ENCODE measurements around the gene HIVEP1. TPM values are rescaled to one million over a fixed set of nuclear protein-coding genes. Genes with fewer than 3 reads are reported as not detected.

Gene HIVEP1
- total and polyA plus RNA-seq, 2 of the 8 experiments (the other 6 are each of a cell fraction or from before 2014, with no cell fraction given), result 22.6 to 23.1 TPM

DNA sequence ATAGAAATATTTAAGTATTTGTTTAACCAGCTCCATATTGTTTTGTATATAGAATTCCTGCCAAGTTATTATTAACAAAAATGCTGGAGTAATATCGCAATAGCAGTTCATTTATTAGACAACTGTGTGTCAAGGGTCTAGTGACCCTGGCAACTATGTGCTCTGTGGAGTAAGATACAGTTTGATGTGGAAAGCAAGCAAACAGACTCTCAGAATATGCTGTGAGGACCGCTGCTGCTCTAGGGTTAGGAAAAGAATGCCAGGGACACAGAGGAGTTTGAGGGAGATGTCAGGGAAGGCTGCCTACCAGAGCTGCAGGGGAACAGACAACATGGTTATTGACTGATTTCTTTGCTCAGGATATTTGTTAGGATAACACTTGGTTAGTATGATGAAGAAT, 71.2 kb downstream of the HIVEP1 start:
- Histone ChIP-seq H3K9me3 (ENCODE audit: insufficient read depth in 2 of 2, low read depth in 1 of 2, low read length in 1 of 2) (no peaks in the 10 kb centered on the region), H2BK15ac (ENCODE audit: low read length) (no peak overlapping the region), H3K36me3 (ENCODE audit: control insufficient read depth in 2 of 4, insufficient read depth in 4 of 4, low read length in 3 of 4) (no peaks in the 10 kb centered on the region), H3K79me2 (ENCODE audit: control insufficient read depth in 1 of 2, insufficient read depth in 2 of 2, low read length in 2 of 2) (peaks cover 0 to 95% of the 10 kb centered on the region in 2 experiments; a peak in 3 of 4 replicates), H2BK20ac (ENCODE audit: low read length) (no peak overlapping the region), H3K23ac (ENCODE audit: insufficient read length) (no peak overlapping the region), H3K79me1 (ENCODE audit: low read depth, low read length) (peaks cover 5% of the 10 kb centered on the region; the same call in 1 of the 2 replicates), H3K4ac (replicated peaks; ENCODE audit: insufficient read length, low read depth, low read length) (no peak overlapping the region), H2BK12ac (ENCODE audit: low read depth, low read length) (no peak overlapping the region), H3K27ac (ENCODE audit: low read depth, low read length) (no peak overlapping the region), H3K23me2 (ENCODE audit: low read depth, low read length) (no peaks in the 10 kb centered on the region), H4K8ac (ENCODE audit: extremely low read depth, insufficient read depth, low read length) (no peak overlapping the region), H3K4me2 (ENCODE audit: insufficient read depth in 1 of 2, low read depth in 2 of 2, low read length in 2 of 2) (no peak overlapping the region), H3K27me3 (replicated peaks in 1 of 4; ENCODE audit: control insufficient read depth in 3 of 4, extremely low read depth in 1 of 4, insufficient read depth in 3 of 4, low read length in 3 of 4) (no peaks in the 10 kb centered on the region), H4K20me1 (replicated peaks in 1 of 2; ENCODE audit: control insufficient read depth in 1 of 2, insufficient read depth in 2 of 2, low read length in 2 of 2) (peaks cover 4 to 11% of the 10 kb centered on the region in 2 experiments), H3K18ac (ENCODE audit: extremely low read depth, low read length) (no peak overlapping the region), H4K91ac (replicated peaks; ENCODE audit: insufficient read length, low read length) (no peak overlapping the region), H3K4me3 (ENCODE audit: extremely low read depth in 1 of 4, insufficient read depth in 2 of 4, low read depth in 3 of 4, low read length in 4 of 4) (no peak overlapping the region), H4K5ac (ENCODE audit: insufficient read length, low read depth, low read length) (no peak overlapping the region), H3K4me1 (replicated peaks in 1 of 4; ENCODE audit: control insufficient read depth in 3 of 4, insufficient read depth in 4 of 4, low read length in 3 of 4) (peaks cover 0 to 13% (median 8%) of the 10 kb centered on the region in 4 experiments; a peak in 4 of 7 replicates), H2AK5ac (ENCODE audit: low read depth, low read length) (no peak overlapping the region), H3K14ac (ENCODE audit: insufficient read length) (no peak overlapping the region), H2AFZ (ENCODE audit: low read length) (no peak overlapping the region), H3K56ac (replicated peaks; ENCODE audit: insufficient read length, low read depth, low read length) (no peak overlapping the region), H3K9ac (replicated peaks in 1 of 4; ENCODE audit: extremely low read depth in 1 of 4, low read depth in 3 of 4, low read length in 3 of 4) (no peak overlapping the region), H2BK5ac (ENCODE audit: low read depth, low read length) (no peak overlapping the region), H2BK120ac (replicated peaks; ENCODE audit: low read depth, low read length) (no peak overlapping the region)
- no peak for DNase-seq (ENCODE audit: low read depth in 1 of 2, low spot score in 2 of 2)
- no peak for FAIRE-seq
- CTCF ChIA-PET (ENCODE audit: partially characterized antibody), result interaction anchor here (1.0 to 1.1 kb wide), 3 partner anchors 9 to 41 kb away, joined by 3 read pairs; no protein-coding TSS in a partner anchor
- 82% methylated on average over 2 of the region's 2 CpGs; no CpG with 5 or more reads in 1 of the 2 experiments for WGBS, 2 experiments (ENCODE audit: extremely low coverage in 1 of 2, insufficient coverage in 1 of 2, insufficient read length in 1 of 2, insufficient replicate concordance in 2 of 2, low coverage in 1 of 2, low lambda C conversion rate in 2 of 2, missing lambda C conversion rate in 1 of 2)
- POLR2A ChIA-PET (ENCODE audit: partially characterized antibody), result no interaction called here
- TF ChIP-seq POLR2A (IDR thresholded peaks at IDR 0.05; ENCODE audit: control extremely low read depth in 1 of 2, low read depth in 2 of 2, low read length in 2 of 2) (no peak), TCF12 (IDR thresholded peaks at IDR 0.05; ENCODE audit: low read depth, low read length) (no peak), KDM5A (IDR thresholded peaks at IDR 0.05; ENCODE audit: low read length) (no peak), GABPA (IDR thresholded peaks at IDR 0.05; ENCODE audit: borderline replicate concordance, insufficient read depth, low read length) (no peak), SIN3A (conservative IDR thresholded peaks at IDR 0.05 in 1 of 2, IDR thresholded peaks at IDR 0.05 in 1 of 2; ENCODE audit: low read depth in 1 of 2, low read length in 2 of 2) (no peak), EGR1 (IDR thresholded peaks at IDR 0.05; ENCODE audit: borderline replicate concordance, low read depth, low read length) (no peak), RXRA (IDR thresholded peaks at IDR 0.05; ENCODE audit: insufficient read depth, low read depth, low read length) (no peak), HDAC6 (IDR thresholded peaks at IDR 0.05; ENCODE audit: low read depth, low read length) (no peak), TEAD4 (IDR thresholded peaks at IDR 0.05; ENCODE audit: low read depth, low read length) (no peak)
- TF ChIP-seq, protein P1, sequence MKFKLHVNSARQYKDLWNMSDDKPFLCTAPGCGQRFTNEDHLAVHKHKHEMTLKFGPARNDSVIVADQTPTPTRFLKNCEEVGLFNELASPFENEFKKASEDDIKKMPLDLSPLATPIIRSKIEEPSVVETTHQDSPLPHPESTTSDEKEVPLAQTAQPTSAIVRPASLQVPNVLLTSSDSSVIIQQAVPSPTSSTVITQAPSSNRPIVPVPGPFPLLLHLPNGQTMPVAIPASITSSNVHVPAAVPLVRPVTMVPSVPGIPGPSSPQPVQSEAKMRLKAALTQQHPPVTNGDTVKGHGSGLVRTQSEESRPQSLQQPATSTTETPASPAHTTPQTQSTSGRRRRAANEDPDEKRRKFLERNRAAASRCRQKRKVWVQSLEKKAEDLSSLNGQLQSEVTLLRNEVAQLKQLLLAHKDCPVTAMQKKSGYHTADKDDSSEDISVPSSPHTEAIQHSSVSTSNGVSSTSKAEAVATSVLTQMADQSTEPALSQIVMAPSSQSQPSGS (IDR thresholded peaks at IDR 0.05; ENCODE audit: low read length), result no peak
- TF ChIP-seq, protein P2, sequence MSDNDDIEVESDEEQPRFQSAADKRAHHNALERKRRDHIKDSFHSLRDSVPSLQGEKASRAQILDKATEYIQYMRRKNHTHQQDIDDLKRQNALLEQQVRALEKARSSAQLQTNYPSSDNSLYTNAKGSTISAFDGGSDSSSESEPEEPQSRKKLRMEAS (IDR thresholded peaks at IDR 0.05), result no peak
